GM06990 (cell line): Measurements from ENCODE around the gene PRIM1.
"Not testable (repeated sequence)": the region's sequence is repeated elsewhere in the genome, so short reads cannot be mapped to it uniquely, and the experiment has no call there.

ENCODE experiments used
- DNase-seq: peaks from one replicate; pipeline ENCODE4 v3.0.0-alpha.2; 2011; ENCODE audit not compliant: insufficient read length; ENCODE audit errors: extremely low read depth
- H3K27me3 ChIP-seq: replicated peaks from 2 replicates; pipeline ENCODE4 v1.6.0; 2011; ENCODE audit warnings: low read length; ENCODE audit not compliant: control insufficient read depth, insufficient read depth
- H3K36me3 ChIP-seq: 2 replicates; pipeline ENCODE4 v1.5.1; 2011; ENCODE audit warnings: low read length; ENCODE audit not compliant: control insufficient read depth, insufficient read depth
- H3K4me3 ChIP-seq: replicated peaks from 2 replicates; pipeline ENCODE4 v1.5.1; 2011; ENCODE audit warnings: low read depth, mild to moderate bottlenecking, control low read depth, low read length
- TF ChIP-seq, protein P1 (sequence below): IDR thresholded peaks from 2 replicates; pipeline ENCODE4 v1.5.1; 2011; ENCODE audit warnings: low read length, control low read depth, mild to moderate bottlenecking, inconsistent platforms; ENCODE audit not compliant: insufficient read depth, poor library complexity, severe bottlenecking

The PRIM1 gene

DNA sequence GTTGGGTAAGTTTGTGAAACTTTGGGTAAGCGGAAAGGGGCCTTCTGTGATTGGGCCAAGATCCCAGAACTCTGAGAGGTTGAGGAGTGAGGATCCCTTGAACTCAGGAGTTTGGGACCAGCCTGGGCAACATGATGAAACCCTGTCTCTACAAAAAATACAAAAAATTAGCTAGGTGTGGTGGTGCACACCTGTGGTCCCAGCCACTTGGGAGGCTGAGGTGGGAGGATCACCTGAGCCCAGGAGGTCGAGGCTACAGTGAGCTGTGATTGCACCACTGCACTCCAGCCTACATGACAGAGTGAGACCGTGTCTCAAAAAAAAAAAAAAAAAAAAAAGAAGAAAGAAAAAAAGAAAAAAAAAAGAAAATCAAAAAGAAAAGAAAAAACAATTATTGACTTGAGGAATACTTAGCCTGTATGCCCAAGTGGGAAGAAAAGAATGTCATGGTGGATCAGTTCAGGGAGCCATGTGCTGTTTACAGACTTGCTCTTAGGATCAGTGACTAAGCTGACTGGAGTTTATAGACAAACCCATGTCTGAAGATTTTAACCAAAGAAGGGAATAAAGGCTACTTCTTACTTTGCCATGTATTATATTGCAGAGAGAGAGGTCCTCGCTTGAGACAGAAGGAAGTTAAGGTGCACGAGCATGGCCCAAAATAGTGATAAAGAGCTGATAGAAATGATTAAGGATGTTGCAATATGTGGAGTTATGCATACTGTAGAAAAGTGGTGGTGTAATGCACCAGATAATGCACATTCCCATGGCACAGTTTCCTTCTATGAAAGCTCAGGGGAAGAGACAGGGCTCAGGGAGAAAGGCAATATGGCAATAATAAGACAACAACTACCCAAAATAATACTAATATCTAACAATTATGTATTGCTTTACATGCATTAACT, 11.9 kb upstream of the PRIM1 start:
- no peaks in the 10 kb centered on the region for H3K36me3 ChIP-seq
- H3K4me3 ChIP-seq: no peak overlapping the region
- TF ChIP-seq, protein P1, sequence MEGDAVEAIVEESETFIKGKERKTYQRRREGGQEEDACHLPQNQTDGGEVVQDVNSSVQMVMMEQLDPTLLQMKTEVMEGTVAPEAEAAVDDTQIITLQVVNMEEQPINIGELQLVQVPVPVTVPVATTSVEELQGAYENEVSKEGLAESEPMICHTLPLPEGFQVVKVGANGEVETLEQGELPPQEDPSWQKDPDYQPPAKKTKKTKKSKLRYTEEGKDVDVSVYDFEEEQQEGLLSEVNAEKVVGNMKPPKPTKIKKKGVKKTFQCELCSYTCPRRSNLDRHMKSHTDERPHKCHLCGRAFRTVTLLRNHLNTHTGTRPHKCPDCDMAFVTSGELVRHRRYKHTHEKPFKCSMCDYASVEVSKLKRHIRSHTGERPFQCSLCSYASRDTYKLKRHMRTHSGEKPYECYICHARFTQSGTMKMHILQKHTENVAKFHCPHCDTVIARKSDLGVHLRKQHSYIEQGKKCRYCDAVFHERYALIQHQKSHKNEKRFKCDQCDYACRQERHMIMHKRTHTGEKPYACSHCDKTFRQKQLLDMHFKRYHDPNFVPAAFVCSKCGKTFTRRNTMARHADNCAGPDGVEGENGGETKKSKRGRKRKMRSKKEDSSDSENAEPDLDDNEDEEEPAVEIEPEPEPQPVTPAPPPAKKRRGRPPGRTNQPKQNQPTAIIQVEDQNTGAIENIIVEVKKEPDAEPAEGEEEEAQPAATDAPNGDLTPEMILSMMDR: no peak
- H3K27me3 ChIP-seq: no peaks in the 10 kb centered on the region
- no peak for DNase-seq

DNA sequence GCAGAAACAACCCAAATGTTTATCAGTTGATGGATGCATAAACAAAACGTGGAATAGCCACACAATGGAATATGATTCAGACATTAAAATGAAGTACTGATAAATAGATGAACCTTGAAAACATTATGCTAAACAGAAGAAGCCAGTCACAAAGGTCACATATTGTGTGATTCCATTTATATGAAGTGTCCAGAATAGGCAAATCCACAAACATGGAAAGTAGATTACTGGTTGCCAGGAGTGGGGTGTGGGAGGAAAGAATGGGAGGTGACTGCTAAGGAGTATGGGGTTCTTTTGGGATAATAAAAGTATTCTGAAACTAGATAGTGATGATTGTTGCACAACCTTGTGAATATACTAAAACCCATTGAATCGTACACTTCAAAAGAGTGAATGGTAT, 9.7 kb upstream of the PRIM1 start:
- Histone ChIP-seq H3K27me3 (no peaks in the 10 kb centered on the region), H3K36me3 (no peaks in the 10 kb centered on the region), H3K4me3 (no peak overlapping the region)
- TF ChIP-seq, protein P1: no peak
- no peak for DNase-seq

DNA sequence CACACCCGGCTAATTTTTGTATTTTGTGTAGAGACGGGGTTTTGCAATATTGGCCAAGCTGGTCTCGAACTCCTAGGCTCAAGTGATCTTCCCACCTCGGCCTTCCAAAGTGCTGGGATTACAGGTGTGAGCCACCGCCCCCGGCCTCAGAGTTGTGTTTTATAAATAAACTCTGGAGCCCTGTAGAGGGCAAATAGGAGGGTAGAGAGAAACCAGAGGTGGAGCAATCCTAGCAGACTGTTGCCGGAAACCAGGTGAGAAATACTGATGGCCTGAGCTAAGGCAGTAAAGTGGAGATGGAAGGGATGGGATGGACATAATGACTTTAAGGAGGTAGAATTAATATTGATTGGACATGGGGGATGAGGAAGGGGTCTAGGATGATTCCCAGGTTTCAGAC, 8.3 kb upstream of the PRIM1 start:
- H3K36me3 ChIP-seq: no peaks in the 10 kb centered on the region

DNA sequence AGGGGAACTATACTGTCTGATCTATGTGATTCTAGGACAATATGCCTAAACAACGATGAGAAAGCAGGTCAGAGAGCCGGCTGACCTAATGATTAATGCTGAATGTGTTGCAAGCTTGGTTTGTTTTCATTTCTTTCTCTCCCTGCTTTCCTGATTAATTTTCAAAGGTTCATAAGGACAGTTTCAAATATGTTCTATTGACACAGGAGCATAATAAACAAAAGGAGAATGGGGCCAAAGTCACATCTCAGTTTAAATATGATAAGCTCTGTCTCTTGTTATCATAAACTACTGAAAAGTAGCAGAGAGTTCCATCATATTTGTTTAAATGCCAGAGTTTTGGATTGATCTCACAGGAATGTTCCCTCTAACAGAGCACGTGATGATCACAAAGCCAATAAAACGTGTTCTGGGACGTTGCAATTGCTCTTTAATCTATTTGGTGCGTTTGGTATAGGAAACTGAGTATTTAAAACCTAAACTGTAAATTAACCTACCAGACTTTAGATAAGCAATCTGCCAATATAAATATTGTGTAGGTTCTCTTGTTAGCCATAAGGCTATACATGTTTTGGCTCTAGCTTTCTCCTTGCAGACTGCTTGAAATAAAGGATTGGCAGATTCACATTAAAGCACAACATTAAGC, 7.3 kb upstream of the PRIM1 start:
- H3K27me3 ChIP-seq: no peaks in the 10 kb centered on the region
- H3K4me3 ChIP-seq: no peak overlapping the region
- H3K36me3 ChIP-seq: no peaks in the 10 kb centered on the region
- TF ChIP-seq, protein P1: no peak
- DNase-seq: no peak

More for the DNA sequence above, 8.3 kb upstream of the PRIM1 start:
- DNase-seq: no peak
- TF ChIP-seq, protein P1: no peak
- H3K27me3 ChIP-seq: no peaks in the 10 kb centered on the region
- no peak overlapping the region for H3K4me3 ChIP-seq

DNA sequence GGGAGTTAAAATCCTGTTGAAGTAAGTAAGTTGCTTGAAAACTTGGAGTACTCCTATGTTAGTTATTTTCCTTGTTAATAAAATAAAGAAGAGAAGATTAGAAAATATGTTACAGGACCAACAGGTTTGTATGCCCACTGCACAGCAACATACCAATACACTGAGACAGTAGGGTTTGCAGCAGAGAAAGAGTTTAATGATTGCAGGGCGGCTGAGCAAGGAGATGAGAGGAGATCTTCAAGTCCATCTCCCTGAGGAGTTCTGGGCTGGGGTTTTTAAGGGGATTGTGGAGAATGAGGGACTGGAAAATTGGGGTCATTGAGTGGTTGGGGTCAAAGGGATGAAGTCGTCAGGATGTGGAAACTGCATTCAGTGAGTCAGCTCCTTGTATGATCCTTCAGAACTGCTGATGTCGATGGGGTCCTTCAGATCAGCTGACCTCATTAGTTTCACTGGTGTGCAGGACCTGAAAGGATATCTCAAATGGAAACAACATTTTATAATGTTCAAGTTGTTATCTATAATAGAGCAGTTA, 6.7 kb upstream of the PRIM1 start:
- H3K36me3 ChIP-seq: no peaks in the 10 kb centered on the region
- H3K4me3 ChIP-seq: no peak overlapping the region
- no peak for DNase-seq
- TF ChIP-seq, protein P1: no peak
- no peaks in the 10 kb centered on the region for H3K27me3 ChIP-seq

DNA sequence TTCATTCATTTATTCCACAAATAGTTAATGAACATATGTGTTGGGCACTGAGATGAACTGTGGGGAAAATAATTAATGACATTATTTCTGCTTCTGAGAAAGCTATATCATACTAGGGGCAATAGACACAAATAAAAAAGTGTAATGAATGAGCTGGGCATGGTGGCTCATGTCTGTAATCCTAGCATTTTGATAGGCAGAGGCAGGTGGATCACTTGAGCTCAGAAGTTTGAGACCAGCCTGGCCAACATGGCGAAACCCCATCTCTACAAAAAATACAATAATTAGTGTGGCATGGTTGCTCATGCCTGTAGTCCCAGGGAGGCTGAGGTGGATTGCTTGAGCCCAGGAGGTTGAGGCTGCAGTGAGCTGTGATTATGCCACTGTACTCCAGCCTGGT, 5.8 kb upstream of the PRIM1 start:
- not testable (repeated sequence) for H3K27me3 ChIP-seq, H3K4me3 ChIP-seq, H3K36me3 ChIP-seq, DNase-seq
